Keratinocyte (primary cell): Measurements from ENCODE around the gene MFAP2.

ENCODE experiments used
- CTCF ChIP-seq, 3 experiments: IDR thresholded peaks in 1 of 3; conservative IDR thresholded peaks in 1 of 3; optimal IDR thresholded peaks in 1 of 3; 2 replicates in 2 of 3; 3 replicates in 1 of 3; pipeline versions ENCODE3 to v1.5.1; 2011; ENCODE audit warnings: low read length in 3 of 3, mild to moderate bottlenecking in 3 of 3, moderate library complexity in 2 of 3, control low read depth in 1 of 3, inconsistent platforms in 1 of 3; ENCODE audit not compliant: insufficient read depth in 2 of 3; ENCODE audit errors: extremely low read depth in 1 of 3
- EZH2 ChIP-seq: IDR thresholded peaks from one replicate; pipeline ENCODE4 v1.6.1; 2012; ENCODE audit warnings: inconsistent platforms, mild to moderate bottlenecking, low read length, moderate library complexity

DNA sequence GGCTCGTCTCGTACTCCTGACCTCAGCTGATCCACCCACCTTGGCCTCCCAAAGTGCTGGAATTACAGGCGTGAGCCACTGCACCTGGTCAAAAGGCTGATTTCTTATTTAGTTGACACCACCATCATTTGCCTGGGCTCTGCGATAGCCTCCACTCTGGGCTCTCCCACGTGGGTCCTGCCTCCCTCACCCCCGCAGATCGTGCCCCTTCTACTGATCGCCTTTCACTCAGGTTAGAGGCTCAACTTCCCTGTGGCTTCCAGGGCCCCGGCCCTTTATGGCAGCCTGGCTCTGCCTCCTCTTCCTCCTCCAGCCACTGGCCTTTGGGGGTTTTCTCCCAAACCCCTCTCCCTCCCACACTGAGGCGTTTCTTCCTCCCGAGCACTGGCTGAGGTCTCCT is 2.5 kb upstream of the MFAP2 start:
- TF ChIP-seq CTCF (optimal IDR thresholded peaks at IDR 0.05 in 1 of 3, IDR thresholded peaks at IDR 0.05 in 1 of 3, conservative IDR thresholded peaks at IDR 0.05 in 1 of 3; ENCODE audit: extremely low read depth in 1 of 3, insufficient read depth in 2 of 3, low read length in 3 of 3) (no peak), EZH2 (no peak)
